K562 (cell line): Measurements from ENCODE around the gene PRSS48.

ENCODE experiments used
- BHLHE40 ChIP-seq: IDR thresholded peaks from 2 replicates; pipeline ENCODE4 v1.6.1; 2011; ENCODE audit warnings: low read length, improper control_type of control experiment
- CREM ChIP-seq: IDR thresholded peaks from 2 replicates; pipeline ENCODE4 v1.6.1; 2014; ENCODE audit warnings: antibody characterized with exemption, low read depth
- DNMT1 ChIP-seq: fragments of 450-650 bp; IDR thresholded peaks from 2 replicates; pipeline ENCODE4 v1.6.1; 2016; ENCODE audit warnings: antibody characterized with exemption, mild to moderate bottlenecking
- HMG20A ChIP-seq: fragments of 450-650 bp; formaldehyde crosslinking; conservative IDR thresholded peaks from 2 replicates; pipeline ENCODE4 v1.4.0; 2020; ENCODE audit warnings: mild to moderate bottlenecking, mixed read lengths
- IRF2 ChIP-seq: sonication (generic); formaldehyde crosslinking; IDR thresholded peaks from 2 replicates; pipeline ENCODE4 v1.8.1; 2022; ENCODE audit warnings: mild to moderate bottlenecking, missing genetic modification reagents
- RNF2 ChIP-seq: sonication (generic); IDR thresholded peaks from 2 replicates; pipeline ENCODE4 v1.6.1; 2016
- ZNF146 ChIP-seq: IDR thresholded peaks from one replicate; pipeline ENCODE4 v1.6.1; 2018; ENCODE audit warnings: missing compliant biosample characterization; ENCODE audit not compliant: unreplicated experiment
- ZNF174 ChIP-seq: fragments of 250-450 bp; sonication (Bioruptor Pico); IDR thresholded peaks from 2 replicates; pipeline ENCODE4 v1.4.0; 2020; ENCODE audit warnings: mild to moderate bottlenecking
- ZNF197 ChIP-seq: fragments of 200-800 bp; sonication (Bioruptor generic); IDR thresholded peaks from 2 replicates; pipeline ENCODE4 v1.6.1; 2016; ENCODE audit warnings: low read depth, missing genetic modification characterization, missing compliant biosample characterization

DNA sequence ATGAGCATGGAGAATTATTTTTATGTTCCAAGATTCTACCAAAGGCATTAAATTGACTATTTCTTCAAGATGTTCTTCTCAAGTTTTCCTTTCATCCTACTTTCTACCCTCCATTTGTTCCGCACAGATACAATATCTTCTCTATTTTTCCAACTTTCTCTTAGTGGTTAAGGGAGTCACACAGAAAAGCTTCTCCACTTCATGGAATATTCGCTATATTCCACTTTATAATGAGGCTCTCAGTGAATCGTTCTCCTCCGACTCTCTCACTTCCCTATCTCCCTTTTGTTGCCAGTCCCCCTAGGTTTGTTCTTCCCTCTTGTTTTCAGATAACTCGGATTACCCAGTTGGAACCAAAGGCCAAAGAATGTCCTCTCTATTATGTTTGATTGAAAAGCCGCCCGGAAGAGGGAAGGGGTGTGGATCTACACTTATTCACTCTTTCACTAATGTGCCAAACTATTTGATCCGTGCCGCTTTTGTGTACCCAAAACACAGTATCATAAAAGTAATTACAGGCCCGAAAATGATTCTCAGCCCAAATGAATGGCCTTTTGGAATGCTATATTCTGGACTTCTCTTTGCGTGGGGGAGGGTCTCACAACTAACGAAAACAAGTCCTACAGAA, 47.3 kb downstream of the PRSS48 start:
- TF ChIP-seq DNMT1 (no peak), RNF2 (no peak), ZNF146 (no peak), IRF2 (no peak), ZNF174 (no peak), BHLHE40 (no peak), HMG20A (no peak), ZNF197 (CRISPR knock-in tag) (no peak), CREM (no peak)
